H9 (cell line): Measurements from ENCODE around the gene SLC28A3. TPM values are rescaled to one million over a fixed set of nuclear protein-coding genes. Genes with fewer than 3 reads are reported as not detected.

Source experiments
- DNase-seq: peaks from one replicate; pipeline ENCODE4 v3.0.0-alpha.2; 2017
- H2AFZ ChIP-seq: one replicate; pipeline ENCODE4 v1.6.1; 2013; ENCODE audit warnings: mild to moderate bottlenecking, low read length, control low read depth, moderate library complexity
- H2AK5ac ChIP-seq: 2 replicates; pipeline ENCODE4 v1.6.1; 2013; ENCODE audit warnings: low read length, control low read depth, mixed read lengths; ENCODE audit not compliant: insufficient read length
- H2BK120ac ChIP-seq: one replicate; pipeline ENCODE4 v1.6.1; 2013; ENCODE audit warnings: low read depth, mild to moderate bottlenecking, low read length, control low read depth, inconsistent platforms; ENCODE audit not compliant: poor library complexity, severe bottlenecking
- H2BK12ac ChIP-seq: 2 replicates; pipeline ENCODE4 v1.6.1; 2013; ENCODE audit warnings: low read length, control low read depth, mixed read lengths, low read depth; ENCODE audit not compliant: insufficient read length
- H2BK15ac ChIP-seq: 2 replicates; pipeline ENCODE4 v1.6.1; 2013; ENCODE audit warnings: low read depth, low read length, control low read depth
- H2BK20ac ChIP-seq: one replicate; pipeline ENCODE4 v1.6.1; 2013; ENCODE audit warnings: low read depth, mild to moderate bottlenecking, low read length, control low read depth, inconsistent platforms; ENCODE audit not compliant: poor library complexity, severe bottlenecking
- H2BK5ac ChIP-seq: 2 replicates; pipeline ENCODE4 v1.6.1; 2013; ENCODE audit warnings: low read length, control low read depth, mixed read lengths; ENCODE audit not compliant: insufficient read length
- H3K14ac ChIP-seq: 2 replicates; pipeline ENCODE4 v1.6.1; 2013; ENCODE audit warnings: low read length, control low read depth; ENCODE audit not compliant: insufficient read depth
- H3K18ac ChIP-seq: 2 replicates; pipeline ENCODE4 v1.6.1; 2013; ENCODE audit warnings: low read depth, mild to moderate bottlenecking, mixed read lengths, low read length, control low read depth; ENCODE audit not compliant: insufficient read length
- H3K23ac ChIP-seq: 2 replicates; pipeline ENCODE4 v1.6.1; 2013; ENCODE audit warnings: low read length, control low read depth, mixed read lengths, low read depth; ENCODE audit not compliant: insufficient read length
- H3K23me2 ChIP-seq: 2 replicates; pipeline ENCODE4 v1.6.1; 2013; ENCODE audit warnings: low read depth, mild to moderate bottlenecking, mixed read lengths, low read length, control low read depth; ENCODE audit not compliant: insufficient read length, poor library complexity, severe bottlenecking
- H3K27ac ChIP-seq: 2 replicates; pipeline ENCODE4 v1.5.1; 2013; ENCODE audit warnings: low read length, control low read depth, mixed read lengths, low read depth; ENCODE audit not compliant: insufficient read length
- H3K27me3 ChIP-seq: 2 replicates; pipeline ENCODE4 v1.6.1; 2013; ENCODE audit warnings: low read length, control low read depth, inconsistent platforms; ENCODE audit not compliant: insufficient read depth
- H3K4ac ChIP-seq: 2 replicates; pipeline ENCODE4 v1.6.1; 2013; ENCODE audit warnings: low read depth, mild to moderate bottlenecking, control low read depth, inconsistent platforms, low read length, moderate library complexity
- H3K4me1 ChIP-seq: 2 replicates; pipeline ENCODE4 v1.6.1; 2013; ENCODE audit warnings: low read length, control low read depth, inconsistent platforms; ENCODE audit not compliant: insufficient read depth
- H3K4me2 ChIP-seq: 2 replicates; pipeline ENCODE4 v1.6.1; 2013; ENCODE audit warnings: low read length, control low read depth, mixed read lengths; ENCODE audit not compliant: insufficient read length, insufficient read depth
- H3K56ac ChIP-seq: 2 replicates; pipeline ENCODE4 v1.6.1; 2013; ENCODE audit warnings: low read depth, mild to moderate bottlenecking, mixed read lengths, low read length, control low read depth; ENCODE audit not compliant: insufficient read length
- H3K79me1 ChIP-seq: 2 replicates; pipeline ENCODE4 v1.6.1; 2013; ENCODE audit warnings: low read depth, mild to moderate bottlenecking, moderate library complexity, low read length, control low read depth, inconsistent platforms; ENCODE audit not compliant: insufficient read depth, poor library complexity, severe bottlenecking
- H3K79me2 ChIP-seq: 2 replicates; pipeline ENCODE4 v1.6.1; 2013; ENCODE audit warnings: low read length, control low read depth, inconsistent platforms; ENCODE audit not compliant: insufficient read depth
- H3K9ac ChIP-seq: 2 replicates; pipeline ENCODE4 v1.6.1; 2013; ENCODE audit warnings: low read length, control low read depth, mixed read lengths; ENCODE audit not compliant: insufficient read length; ENCODE audit errors: extremely low read depth
- H3K9me3 ChIP-seq: one replicate; pipeline ENCODE4 v1.6.1; 2013; ENCODE audit warnings: low read depth, low read length, inconsistent platforms; ENCODE audit not compliant: control insufficient read depth
- H3T11ph ChIP-seq: one replicate; pipeline ENCODE4 v1.6.1; 2013; ENCODE audit warnings: mild to moderate bottlenecking, low read length, control low read depth, inconsistent platforms
- H4K20me1 ChIP-seq: one replicate; pipeline ENCODE4 v1.6.1; 2013; ENCODE audit not compliant: control insufficient read depth, insufficient read length, insufficient read depth
- H4K5ac ChIP-seq: 2 replicates; pipeline ENCODE4 v1.6.1; 2013; ENCODE audit warnings: low read depth, mild to moderate bottlenecking, mixed read lengths, low read length, control low read depth; ENCODE audit not compliant: insufficient read length
- H4K8ac ChIP-seq: replicated peaks from 2 replicates; pipeline ENCODE4 v1.6.1; 2013; ENCODE audit warnings: low read length, control low read depth, mixed read lengths, low read depth; ENCODE audit not compliant: insufficient read length
- H4K91ac ChIP-seq: 2 replicates; pipeline ENCODE4 v1.6.1; 2013; ENCODE audit warnings: low read depth, mild to moderate bottlenecking, moderate library complexity, mixed read lengths, low read length, control low read depth; ENCODE audit not compliant: insufficient read length
- H3K27ac Mint-ChIP-seq, 3 experiments: 2 replicates in 2 of 3; 3 replicates in 1 of 3; pipeline ENCODE4 v1.8.0; 2020 to 2021; ENCODE audit warnings: mixed read lengths in 3 of 3, mild to moderate bottlenecking in 1 of 3, moderate library complexity in 1 of 3
- H3K27me3 Mint-ChIP-seq: 2 replicates; pipeline ENCODE4 v1.8.0; 2021; ENCODE audit warnings: low read depth, mild to moderate bottlenecking, moderate library complexity, mixed read lengths
- H3K36me3 Mint-ChIP-seq, 3 experiments: 2 replicates in 2 of 3; 3 replicates in 1 of 3; pipeline ENCODE4 v1.8.0; 2020 to 2021; ENCODE audit warnings: low read depth in 3 of 3, mixed read lengths in 3 of 3; ENCODE audit not compliant: insufficient read depth in 1 of 3
- H3K4me1 Mint-ChIP-seq, 2 experiments: 2 replicates each; pipeline ENCODE4 v1.8.0; 2020; ENCODE audit warnings: mixed read lengths in 2 of 2
- H3K4me3 Mint-ChIP-seq, 2 experiments: 2 replicates in 1 of 2; 3 replicates in 1 of 2; pipeline ENCODE4 v1.8.0; 2020 to 2021; ENCODE audit warnings: mild to moderate bottlenecking in 2 of 2, mixed read lengths in 2 of 2, moderate library complexity in 1 of 2
- H3K9me3 Mint-ChIP-seq, 2 experiments: 2 replicates in 1 of 2; 3 replicates in 1 of 2; pipeline ENCODE4 v1.8.0; 2020; ENCODE audit warnings: mild to moderate bottlenecking in 2 of 2, mixed read lengths in 2 of 2, moderate library complexity in 1 of 2
- WGBS: extraction: QIAGEN DNeasy Blood & Tissue Kit; methylation state at CpG from one replicate; pipeline ENCODE4 v1.1.7; 2013; ENCODE audit warnings: missing lambda C conversion rate, low lambda C conversion rate, mixed read lengths; ENCODE audit not compliant: insufficient read length; ENCODE audit errors: extremely low coverage; 5-methylcytosine and 5-hydroxymethylcytosine counted together
- total RNA-seq: library from RNA; stranded (reverse); gene quantifications from 2 replicates; pipeline ENCODE4 v1.2.1, GENCODE V29; 2021
- TF ChIP-seq, protein P1 (sequence below): fragments of 200-600 bp; sonication (generic); conservative IDR thresholded peaks from 3 replicates; pipeline ENCODE4 v1.8.0; 2021; ENCODE audit warnings: antibody characterized with exemption, mild to moderate bottlenecking

Gene SLC28A3
- total RNA-seq, 1 experiment from 2014 or later = not detected

DNA sequence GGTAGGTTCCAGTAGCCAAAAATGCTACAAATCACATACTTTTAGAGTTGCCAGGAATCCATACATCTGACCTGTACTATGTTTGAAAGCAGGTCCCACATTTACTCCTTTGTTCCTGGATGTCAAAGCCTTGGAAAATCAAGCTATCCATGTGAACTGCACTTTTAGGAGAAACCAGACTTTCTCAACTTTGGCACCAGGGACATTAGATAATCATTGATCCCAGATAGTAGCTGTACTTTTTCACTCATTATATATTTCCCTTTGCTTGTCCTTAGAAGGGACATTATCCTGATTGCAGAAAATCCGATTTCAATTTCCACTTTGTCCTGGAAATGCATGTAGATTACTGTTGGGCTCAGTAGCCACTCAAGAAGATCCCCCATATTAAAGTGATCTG, 44.1 kb upstream of the SLC28A3 start:
- Mint-ChIP-seq H3K4me1 (peaks cover under 1 to 7% of the 10 kb centered on the region in 2 experiments; a peak in 2 of 4 replicates), H3K9me3 (no peaks in the 10 kb centered on the region), H3K27ac (no peak overlapping the region), H3K27me3 (peaks cover 1% of the 10 kb centered on the region; the same call in 1 of the 2 replicates), H3K4me3 (no peak overlapping the region), H3K36me3 (no peaks in the 10 kb centered on the region)
- H3K79me1 ChIP-seq = no peaks in the 10 kb centered on the region
- no peak overlapping the region for H3K27ac ChIP-seq
- H3K9me3 ChIP-seq = no peaks in the 10 kb centered on the region
- no peaks in the 10 kb centered on the region for H3K27me3 ChIP-seq
- no peak overlapping the region for H4K8ac ChIP-seq
- H2BK12ac ChIP-seq = no peak overlapping the region
- H2BK15ac ChIP-seq = no peak overlapping the region
- H2BK5ac ChIP-seq = no peak overlapping the region
- no peak overlapping the region for H3K14ac ChIP-seq
- H3K4ac ChIP-seq = no peak overlapping the region
- WGBS = no CpG with 5 or more reads among the region's 1 CpG
- no peak overlapping the region for H2AK5ac ChIP-seq
- H3K4me2 ChIP-seq = no peak overlapping the region
- no peak overlapping the region for H3K9ac ChIP-seq
- H3K23me2 ChIP-seq = no peaks in the 10 kb centered on the region
- H4K91ac ChIP-seq = no peak overlapping the region
- no peaks in the 10 kb centered on the region for H3K4me1 ChIP-seq
- H2BK120ac ChIP-seq = no peak overlapping the region
- H4K20me1 ChIP-seq = no peaks in the 10 kb centered on the region
- no peak overlapping the region for H2AFZ ChIP-seq
- H3K18ac ChIP-seq = no peak overlapping the region
- TF ChIP-seq, protein P1, sequence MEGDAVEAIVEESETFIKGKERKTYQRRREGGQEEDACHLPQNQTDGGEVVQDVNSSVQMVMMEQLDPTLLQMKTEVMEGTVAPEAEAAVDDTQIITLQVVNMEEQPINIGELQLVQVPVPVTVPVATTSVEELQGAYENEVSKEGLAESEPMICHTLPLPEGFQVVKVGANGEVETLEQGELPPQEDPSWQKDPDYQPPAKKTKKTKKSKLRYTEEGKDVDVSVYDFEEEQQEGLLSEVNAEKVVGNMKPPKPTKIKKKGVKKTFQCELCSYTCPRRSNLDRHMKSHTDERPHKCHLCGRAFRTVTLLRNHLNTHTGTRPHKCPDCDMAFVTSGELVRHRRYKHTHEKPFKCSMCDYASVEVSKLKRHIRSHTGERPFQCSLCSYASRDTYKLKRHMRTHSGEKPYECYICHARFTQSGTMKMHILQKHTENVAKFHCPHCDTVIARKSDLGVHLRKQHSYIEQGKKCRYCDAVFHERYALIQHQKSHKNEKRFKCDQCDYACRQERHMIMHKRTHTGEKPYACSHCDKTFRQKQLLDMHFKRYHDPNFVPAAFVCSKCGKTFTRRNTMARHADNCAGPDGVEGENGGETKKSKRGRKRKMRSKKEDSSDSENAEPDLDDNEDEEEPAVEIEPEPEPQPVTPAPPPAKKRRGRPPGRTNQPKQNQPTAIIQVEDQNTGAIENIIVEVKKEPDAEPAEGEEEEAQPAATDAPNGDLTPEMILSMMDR = no peak
- no peak overlapping the region for H2BK20ac ChIP-seq
- H3K23ac ChIP-seq = no peak overlapping the region
- no peak overlapping the region for H3T11ph ChIP-seq
- DNase-seq = no peak
- no peak overlapping the region for H4K5ac ChIP-seq
- H3K56ac ChIP-seq = no peak overlapping the region
- no peaks in the 10 kb centered on the region for H3K79me2 ChIP-seq
